Kidney (tissue), 14 donors: ENCODE data around the gene ZNF669. TPM values are rescaled to one million over a fixed set of nuclear protein-coding genes. Genes with fewer than 3 reads are reported as not detected.

Source experiments
- DNase-seq, 5 donors: peaks; one replicate each; pipeline ENCODE4 v3.0.0-alpha.2; 2013 to 2020
- FAIRE-seq: peaks from 2 replicates; lab custom pipeline; 2012; peaks lifted over from hg19 to GRCh38; lab: Jason Lieb, UNC
- H3K27ac ChIP-seq, 2 donors: one replicate each; pipeline ENCODE4 v1.7.0; 2013; ENCODE audit warnings: low read depth in 2 of 2, low read length in 2 of 2, inconsistent platforms in 1 of 2
- H3K27me3 ChIP-seq: one replicate; pipeline ENCODE4 v1.7.1; 2013; ENCODE audit warnings: low read length, inconsistent platforms; ENCODE audit not compliant: control insufficient read depth, insufficient read depth
- H3K36me3 ChIP-seq, 3 donors: one replicate each; pipeline versions ENCODE4 v1.7.0 to v1.7.1; 2013; ENCODE audit warnings: low read length in 3 of 3, control low read depth in 1 of 3, inconsistent platforms in 1 of 3; ENCODE audit not compliant: insufficient read depth in 3 of 3, control insufficient read depth in 2 of 3
- H3K4me1 ChIP-seq, 3 donors: one replicate each; pipeline versions ENCODE4 v1.7.0 to v1.7.1; 2013; ENCODE audit warnings: low read length in 3 of 3, inconsistent platforms in 1 of 3, low read depth in 1 of 3; ENCODE audit not compliant: control insufficient read depth in 2 of 3, insufficient read depth in 2 of 3
- H3K4me3 ChIP-seq, 3 donors: one replicate each; pipeline versions ENCODE4 v1.7.0 to v1.8.1; 2013; ENCODE audit warnings: low read length in 3 of 3, control low read depth in 1 of 3, inconsistent platforms in 1 of 3
- H3K9ac ChIP-seq, 3 donors: one replicate each; pipeline versions ENCODE4 v1.7.0 to v1.7.1; 2013; ENCODE audit warnings: low read length in 3 of 3, control low read depth in 1 of 3, inconsistent platforms in 1 of 3
- H3K9me3 ChIP-seq, 3 donors: one replicate each; pipeline versions ENCODE4 v1.7.0 to v1.7.1; 2013; ENCODE audit warnings: low read length in 3 of 3, control low read depth in 1 of 3, inconsistent platforms in 1 of 3; ENCODE audit not compliant: control insufficient read depth in 2 of 3, insufficient read depth in 1 of 3
- intact Hi-C: fragments of 100-400 bp; cut with DNase I; formaldehyde crosslinking; loops from one replicate; pipeline ENCODE4 v1.11.1; 2022
- polyA plus RNA-seq: library from polyadenylated mRNA; stranded (reverse); fragments of 350-450 nt; fragmentation: Illumina TruSeq; extraction: RNeasy Lipid Tissue Mini Kit (QIAGEN cat#74804); gene quantifications from one replicate; pipeline ENCODE4 v1.2.3, GENCODE V29; 2014; ENCODE audit warnings: low read depth, low replicate concordance; ENCODE audit not compliant: insufficient read depth
- total RNA-seq: library from RNA; stranded (reverse); fragmentation: NEBNext Ultra II Directional; extraction: Animal tissue kit (Norgen Biotek cat#: 25700); gene quantifications from one replicate; pipeline ENCODE4 v1.2.1, GENCODE V29; 2021
- TF ChIP-seq, protein P1 (sequence below): IDR thresholded peaks from 3 replicates; pipeline ENCODE4 v1.5.1; 2012; ENCODE audit warnings: mild to moderate bottlenecking, moderate library complexity, borderline replicate concordance; ENCODE audit not compliant: insufficient read depth; ENCODE audit errors: extremely low read depth
- donor health status: control.
- donor health status: control.
- donor health status: control.
- donor health status: control.
- donor health status: control.
- donor health status: DM: yes; HTN: yes; CAD: no.
- donor health status: Normal renal cell carcinoma (clear cell type).

Gene ZNF669
- total and polyA plus RNA-seq, 2 donors from 2014 or later = 4.2 to 7.8 TPM

GRCh38 chr1:247084771-247085170, 19.4 kb downstream of the ZNF669 start:
- Histone ChIP-seq H3K9ac (no peak overlapping the region), H3K4me3 (no peak overlapping the region), H3K27me3 (no peaks in the 10 kb centered on the region), H3K9me3 (no peaks in the 10 kb centered on the region), H3K36me3 (no peaks in the 10 kb centered on the region), H3K27ac (no peak overlapping the region), H3K4me1 (no peaks in the 10 kb centered on the region)
- intact Hi-C loops = no loop called here
- FAIRE-seq (no peak), DNase-seq (no peak)
- TF ChIP-seq, protein P1, sequence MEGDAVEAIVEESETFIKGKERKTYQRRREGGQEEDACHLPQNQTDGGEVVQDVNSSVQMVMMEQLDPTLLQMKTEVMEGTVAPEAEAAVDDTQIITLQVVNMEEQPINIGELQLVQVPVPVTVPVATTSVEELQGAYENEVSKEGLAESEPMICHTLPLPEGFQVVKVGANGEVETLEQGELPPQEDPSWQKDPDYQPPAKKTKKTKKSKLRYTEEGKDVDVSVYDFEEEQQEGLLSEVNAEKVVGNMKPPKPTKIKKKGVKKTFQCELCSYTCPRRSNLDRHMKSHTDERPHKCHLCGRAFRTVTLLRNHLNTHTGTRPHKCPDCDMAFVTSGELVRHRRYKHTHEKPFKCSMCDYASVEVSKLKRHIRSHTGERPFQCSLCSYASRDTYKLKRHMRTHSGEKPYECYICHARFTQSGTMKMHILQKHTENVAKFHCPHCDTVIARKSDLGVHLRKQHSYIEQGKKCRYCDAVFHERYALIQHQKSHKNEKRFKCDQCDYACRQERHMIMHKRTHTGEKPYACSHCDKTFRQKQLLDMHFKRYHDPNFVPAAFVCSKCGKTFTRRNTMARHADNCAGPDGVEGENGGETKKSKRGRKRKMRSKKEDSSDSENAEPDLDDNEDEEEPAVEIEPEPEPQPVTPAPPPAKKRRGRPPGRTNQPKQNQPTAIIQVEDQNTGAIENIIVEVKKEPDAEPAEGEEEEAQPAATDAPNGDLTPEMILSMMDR = no peak

DNA sequence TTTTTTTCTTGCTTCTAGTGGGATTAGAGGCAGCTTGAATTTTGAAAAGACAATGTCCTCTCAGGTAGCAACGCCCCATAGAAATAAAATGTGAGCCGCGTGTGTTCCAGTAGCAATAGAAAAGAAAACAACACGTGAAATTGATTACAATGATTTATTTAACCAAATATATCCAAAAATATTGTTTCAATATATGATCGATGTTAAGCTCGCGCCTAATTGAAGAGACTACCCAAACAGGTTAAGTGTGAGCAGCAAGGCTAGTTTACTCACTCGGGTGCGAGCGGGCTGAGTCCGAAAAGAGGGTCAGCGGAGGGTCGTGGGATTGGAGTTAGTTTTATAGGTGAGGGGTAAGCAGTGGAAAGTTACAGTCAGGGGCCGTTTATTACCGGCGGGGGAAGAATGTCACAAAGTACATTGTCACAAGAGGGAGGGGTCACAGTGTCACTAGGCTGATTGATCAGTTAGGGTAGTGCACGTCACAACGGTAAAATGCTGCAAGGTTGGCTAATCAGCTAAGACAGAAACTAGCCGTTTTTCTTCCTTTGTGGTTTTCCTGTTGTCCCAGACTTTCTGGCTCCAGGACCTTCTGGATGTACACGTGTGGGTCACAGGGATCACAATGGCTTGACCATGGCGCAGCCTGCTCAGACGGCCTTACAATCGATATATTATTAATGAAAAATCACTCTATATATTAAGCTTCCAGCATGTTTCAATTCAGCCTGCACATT, 24.8 kb downstream of the ZNF669 start:
- intact Hi-C loops = no loop called here
- no peaks in the 10 kb centered on the region for H3K27me3 ChIP-seq
- TF ChIP-seq, protein P1 = no peak
- peaks cover 0 to 3% (median 0%) of the 10 kb centered on the region in 3 donors for H3K4me1 ChIP-seq
- H3K9me3 ChIP-seq = no peaks in the 10 kb centered on the region
- no peaks in the 10 kb centered on the region for H3K36me3 ChIP-seq
- no peak for FAIRE-seq
- H3K9ac ChIP-seq = peak overlapping the region in 2 of 3 donors; percentile 17 to 44
- H3K27ac ChIP-seq = no peak overlapping the region
- DNase-seq = peak in 3 of 5 donors; percentile 6 to 52 (median 18)
- peak overlapping the region; percentile 64 to 87 (median 82) for H3K4me3 ChIP-seq

- TF ChIP-seq, protein P1 = no peak
- Histone ChIP-seq H3K4me1 (peaks cover 0 to 3% (median 0%) of the 10 kb centered on the region in 3 donors), H3K9ac (peak within 1 kb of the TSS; percentile 64 to 86 (median 68)), H3K36me3 (no peaks in the 10 kb centered on the region), H3K27ac (peak within 1 kb of the TSS in 1 of 2 donors; percentile 58), H3K27me3 (no peaks in the 10 kb centered on the region), H3K9me3 (no peaks in the 10 kb centered on the region), H3K4me3 (peak within 1 kb of the TSS; percentile 64 to 87 (median 82))
- intact Hi-C loops = no loop called here
- FAIRE-seq = peak; percentile 80
- peak; percentile 95 to 99 (median 97) for DNase-seq
Observed at GRCh38 chr1:247078258-247079140, 25.7 kb downstream of the ZNF669 start, which contains the start of gene ZNF670. Gene ZNF670 (minus strand): TSS chr1:247078811. CDS start chr1:247078596, 215 bp downstream.
